K562 (cell line): ENCODE data around the gene BCAP31. TPM values are rescaled to one million over a fixed set of nuclear protein-coding genes. Genes with fewer than 3 reads are reported as not detected.

Experiments used
- BCLAF1 ChIP-seq, 2 experiments: fragments of 450-650 bp in 1 of 2; IDR thresholded peaks; 2 replicates each; pipeline ENCODE4 v1.6.1; 2011 to 2017; ENCODE audit warnings: low read depth in 2 of 2, antibody characterized with exemption in 1 of 2, borderline replicate concordance in 1 of 2, low read length in 1 of 2, mild to moderate bottlenecking in 1 of 2, mixed read lengths in 1 of 2; ENCODE audit not compliant: control insufficient read depth in 1 of 2
- CHD2 ChIP-seq: IDR thresholded peaks from 2 replicates; pipeline ENCODE4 v1.6.1; 2011; ENCODE audit warnings: low read depth, low read length
- EGR1 ChIP-seq: fragments of 450-650 bp; conservative IDR thresholded peaks from 2 replicates; pipeline ENCODE4 v1.6.1; 2017; ENCODE audit warnings: mild to moderate bottlenecking
- IRF2 ChIP-seq: sonication (generic); formaldehyde crosslinking; IDR thresholded peaks from 2 replicates; pipeline ENCODE4 v1.8.1; 2022; ENCODE audit warnings: mild to moderate bottlenecking, missing genetic modification reagents
- MYNN ChIP-seq, 2 experiments: sonication (generic); formaldehyde crosslinking in 1 of 2; IDR thresholded peaks; 2 replicates each; pipeline versions ENCODE4 v1.5.0 to v1.6.1; 2016 to 2020; ENCODE audit warnings: antibody characterized with exemption in 1 of 2, missing genetic modification reagents in 1 of 2
- TFAP4 ChIP-seq: sonication (generic); formaldehyde crosslinking; IDR thresholded peaks from 2 replicates; pipeline ENCODE4 v1.8.0; 2022; ENCODE audit warnings: missing genetic modification reagents, mild to moderate bottlenecking, moderate library complexity, borderline replicate concordance
- TRIM28 ChIP-seq: fragments of 450-650 bp; IDR thresholded peaks from 2 replicates; pipeline ENCODE4 v1.6.1; 2017
- ZBTB26 ChIP-seq: fragments of 450-650 bp; formaldehyde crosslinking; IDR thresholded peaks from 2 replicates; pipeline ENCODE4 v1.4.0; 2022; ENCODE audit warnings: missing genetic modification characterization
- ZBTB9 ChIP-seq: fragments of 450-650 bp; formaldehyde crosslinking; IDR thresholded peaks from 2 replicates; pipeline ENCODE4 v1.4.0; 2020; ENCODE audit warnings: mild to moderate bottlenecking, moderate library complexity
- ZNF134 ChIP-seq: fragments of 250-450 bp; sonication (Bioruptor Pico); conservative IDR thresholded peaks from 2 replicates; pipeline ENCODE4 v1.4.0; 2020
- ZNF232 ChIP-seq: sonication (generic); formaldehyde crosslinking; IDR thresholded peaks from 2 replicates; pipeline ENCODE4 v1.8.0; 2022; ENCODE audit warnings: mild to moderate bottlenecking, missing genetic modification reagents
- ZNF511 ChIP-seq: sonication (generic); formaldehyde crosslinking; IDR thresholded peaks from 2 replicates; pipeline ENCODE4 v1.8.0; 2022; ENCODE audit warnings: mild to moderate bottlenecking, missing genetic modification reagents
- ZNF740 ChIP-seq, 3 experiments: fragments of 200-800 bp in 1 of 3; sonication (Bioruptor generic) in 1 of 3; sonication (generic) in 1 of 3; formaldehyde crosslinking in 1 of 3; IDR thresholded peaks; 2 replicates each; pipeline versions ENCODE4 v1.6.1 to v1.8.0; 2016 to 2022; ENCODE audit warnings: mild to moderate bottlenecking in 2 of 3, missing compliant biosample characterization in 2 of 3, missing genetic modification characterization in 2 of 3, missing genetic modification reagents in 1 of 3
- polyA plus RNA-seq, 8 experiments: library from polyadenylated mRNA; depleted of rRNA in 4 of 8; stranded (reverse) in 5 of 8; unstranded in 3 of 8; fragments of >200 nt; fragmentation: Nextera tagmentation in 2 of 8; fragmentation: Illumina TruSeq in 1 of 8; extraction: Ambion mirVana in 2 of 8; extraction: Trizol in 1 of 8; gene quantifications; 2 replicates each; pipeline versions ENCODE4 v1.2.1 to v1.2.3, GENCODE V29; 2011 to 2014; ENCODE audit warnings: inconsistent platforms in 1 of 8, missing spikeins in 1 of 8
- total RNA-seq, 7 experiments: library from RNA; depleted of rRNA in 6 of 7; stranded (reverse); fragments of >200 nt in 6 of 7; fragmentation: Illumina TruSeq in 2 of 7; extraction: Trizol in 2 of 7; gene quantifications; 2 replicates each; pipeline versions ENCODE4 v1.2.1 to v1.2.3, GENCODE V29; 2011 to 2021; ENCODE audit warnings: low replicate concordance in 1 of 7

Gene BCAP31
- total and polyA plus RNA-seq, 9 of the 15 experiments (the other 6 are each of a cell fraction or from before 2014, with no cell fraction given), result 156 to 683 (median 188) TPM

GRCh38 chrX:153672531-153673427 lies 51.4 kb downstream of the BCAP31 start (continued):
- TF ChIP-seq TFAP4 (CRISPR knock-in tag) (peak; percentile 92), ZNF740 (CRISPR knock-in tag; IDR thresholded peaks at IDR 0.05) (peak; percentile 47; the same call in 1 of the 2 replicates), ZNF740 (tag; IDR thresholded peaks at IDR 0.05) (no peak), MYNN (IDR thresholded peaks at IDR 0.05) (no peak), MYNN (CRISPR knock-in tag; IDR thresholded peaks at IDR 0.05) (no peak), ZBTB9 (CRISPR knock-in tag) (no peak), CHD2 (no peak), ZNF134 (CRISPR knock-in tag) (no peak), IRF2 (CRISPR knock-in tag) (no peak), EGR1 (peak; percentile 94), BCLAF1 (IDR thresholded peaks at IDR 0.05; ENCODE audit: borderline replicate concordance in 1 of 2, control insufficient read depth in 1 of 2, low read depth in 2 of 2, low read length in 1 of 2) (no peak), ZNF232 (CRISPR knock-in tag) (no peak), ZNF511 (CRISPR knock-in tag) (no peak), ZBTB26 (0 out of 2 replicates have a peak, but pooled peaks have one; percentile 48), TRIM28 (no peak)
